GM21825 (cell line): Measurements from ENCODE around the gene TSPAN9.

ENCODE experiments used
- ATAC-seq: cut with Tn5 transposase; IDR thresholded peaks from one replicate; pipeline ENCODE4 v1.9.1; 2021; ENCODE audit warnings: mild to moderate bottlenecking, moderate library complexity; ENCODE audit not compliant: unreplicated experiment

The TSPAN9 gene

GRCh38 chr12:3179731-3180130 is 102.6 kb downstream of the TSPAN9 start:
- ATAC-seq = no peak

GRCh38 chr12:3182426-3182825 is 105.2 kb downstream of the TSPAN9 start:
- no peak for ATAC-seq

DNA sequence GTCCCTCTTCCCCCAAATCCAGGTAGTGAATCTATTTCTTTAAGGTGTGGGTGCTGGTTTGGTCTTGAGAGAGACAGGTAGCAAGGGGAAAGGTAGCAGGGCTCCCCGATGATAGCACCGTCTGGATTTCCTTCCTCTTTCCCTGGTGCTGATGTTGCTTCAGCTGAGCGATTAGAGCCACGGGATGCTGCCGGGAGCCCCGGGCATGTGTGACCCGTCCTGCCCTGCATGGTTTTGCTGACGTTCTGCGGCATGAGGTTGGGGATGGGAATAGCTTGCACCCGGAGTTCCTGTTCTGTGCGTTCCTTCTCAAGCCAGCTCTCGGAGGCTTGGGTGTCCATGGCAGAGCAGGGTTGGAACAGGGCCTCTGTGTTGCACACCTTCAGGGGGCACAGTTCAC is 107.3 kb downstream of the TSPAN9 start:
- ATAC-seq = no peak

DNA sequence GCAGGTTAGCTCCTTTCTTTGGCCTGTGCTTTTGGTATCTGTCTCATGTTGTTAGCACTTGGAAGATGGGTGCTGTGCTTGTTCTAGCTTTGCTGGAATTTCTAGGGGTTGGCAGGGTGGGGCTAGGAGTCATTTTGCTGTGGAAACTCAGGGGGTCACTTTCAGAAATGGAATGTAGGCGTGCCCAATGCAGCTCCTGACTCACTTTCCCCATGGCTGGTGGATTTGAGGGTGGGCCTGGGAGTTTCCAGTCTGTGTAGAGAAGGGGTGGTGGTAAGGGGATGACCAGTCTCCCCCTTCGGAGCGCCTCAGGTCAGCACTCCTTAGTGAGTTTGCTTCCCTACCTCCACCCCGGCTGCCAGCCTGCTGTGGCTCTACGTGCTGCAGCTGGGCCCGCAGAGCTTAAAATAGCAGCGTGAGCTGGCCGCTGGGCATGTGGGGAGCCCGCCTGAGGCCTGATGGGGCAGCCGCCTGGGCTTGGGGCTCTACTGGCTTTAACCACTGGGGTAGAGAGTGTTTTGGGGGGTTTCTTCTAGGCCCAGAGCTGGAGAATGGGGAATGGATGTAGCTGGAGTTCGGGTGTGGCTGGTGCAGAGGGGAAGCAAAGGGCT is 108.2 kb downstream of the TSPAN9 start:
- no peak for ATAC-seq

DNA sequence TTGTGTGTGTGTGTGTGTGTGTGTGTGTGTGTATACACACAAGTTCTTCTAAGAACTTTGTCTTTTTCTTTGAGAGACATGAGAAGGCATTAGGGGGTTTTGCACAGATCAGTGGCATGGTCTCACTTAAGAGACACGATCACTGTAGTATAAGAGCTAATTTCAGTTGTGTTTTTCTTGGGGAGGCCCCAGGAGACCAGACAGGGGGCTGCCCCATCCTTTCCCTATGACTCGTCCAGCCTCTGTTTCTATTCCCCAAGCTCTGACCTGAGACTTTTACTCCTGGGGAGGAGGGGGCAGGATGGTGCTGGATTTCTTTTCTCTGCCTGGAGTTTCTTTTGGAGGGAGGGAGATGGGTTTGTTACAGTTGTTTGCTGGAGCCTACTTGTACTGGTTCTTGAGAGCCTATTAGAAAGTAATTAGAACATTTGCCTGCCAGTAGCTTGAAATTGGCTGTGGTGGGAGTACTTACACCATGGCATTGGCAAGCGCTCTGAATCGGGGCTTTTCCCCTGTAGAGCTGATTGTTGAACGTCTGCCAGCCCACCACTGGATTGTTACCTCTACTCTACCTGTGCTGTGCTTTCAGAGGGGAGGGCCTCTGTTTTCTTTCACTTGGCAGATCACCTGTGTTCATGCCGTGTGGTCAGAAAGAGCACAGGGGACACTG is 109.5 kb downstream of the TSPAN9 start:
- no peak for ATAC-seq

- ATAC-seq = no peak
These were observed 110.9 kb downstream of the TSPAN9 start for GRCh38 chr12:3187846-3188770.

- ATAC-seq = no peak
These were observed 112.1 kb downstream of the TSPAN9 start for GRCh38 chr12:3189282-3189681.

GRCh38 chr12:3190101-3190500 is 112.9 kb downstream of the TSPAN9 start:
- ATAC-seq = no peak

GRCh38 chr12:3191450-3191849 is 114.3 kb downstream of the TSPAN9 start:
- no peak for ATAC-seq

- no peak for ATAC-seq
These were observed 115.0 kb downstream of the TSPAN9 start for GRCh38 chr12:3192221-3192620.

DNA sequence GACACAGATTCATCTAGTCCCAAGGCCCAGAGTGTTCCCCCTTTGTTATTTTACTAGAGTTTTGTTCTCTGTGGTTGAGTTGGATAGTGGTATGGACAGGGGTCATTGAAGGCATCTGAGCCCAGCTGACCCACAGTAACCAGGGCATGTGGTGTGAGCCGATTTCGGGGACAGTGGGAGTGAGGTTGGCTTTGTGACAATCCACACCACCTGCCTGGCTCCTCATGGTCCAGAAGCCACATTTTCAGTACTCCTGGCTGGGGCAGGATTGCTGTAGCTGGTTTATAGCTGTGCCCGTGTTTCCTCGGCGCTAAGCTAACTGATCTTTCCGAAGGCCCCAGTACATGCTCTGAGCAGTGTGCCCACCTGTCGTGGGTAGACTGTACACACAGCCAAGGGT is 116.0 kb downstream of the TSPAN9 start:
- ATAC-seq = no peak

DNA sequence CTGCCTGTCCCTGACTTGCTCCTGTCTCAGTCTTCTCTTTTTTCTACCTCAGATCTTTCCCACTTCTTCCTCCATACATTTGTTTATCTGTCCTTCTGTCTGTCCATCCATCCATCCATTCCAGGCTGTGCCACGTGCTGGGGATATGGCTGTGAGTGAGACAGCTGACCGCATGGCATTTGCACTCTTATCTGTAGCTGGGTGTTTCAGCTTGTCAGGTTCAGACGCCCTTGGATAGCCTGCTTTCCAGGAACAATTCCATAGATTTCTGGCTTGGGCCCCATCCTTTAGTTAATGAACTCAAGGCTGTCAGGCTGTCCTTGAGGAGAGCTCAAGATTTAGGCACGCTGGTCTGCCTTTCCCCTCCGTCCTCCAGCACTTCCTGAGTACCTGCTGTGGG is 116.6 kb downstream of the TSPAN9 start:
- no peak for ATAC-seq

DNA sequence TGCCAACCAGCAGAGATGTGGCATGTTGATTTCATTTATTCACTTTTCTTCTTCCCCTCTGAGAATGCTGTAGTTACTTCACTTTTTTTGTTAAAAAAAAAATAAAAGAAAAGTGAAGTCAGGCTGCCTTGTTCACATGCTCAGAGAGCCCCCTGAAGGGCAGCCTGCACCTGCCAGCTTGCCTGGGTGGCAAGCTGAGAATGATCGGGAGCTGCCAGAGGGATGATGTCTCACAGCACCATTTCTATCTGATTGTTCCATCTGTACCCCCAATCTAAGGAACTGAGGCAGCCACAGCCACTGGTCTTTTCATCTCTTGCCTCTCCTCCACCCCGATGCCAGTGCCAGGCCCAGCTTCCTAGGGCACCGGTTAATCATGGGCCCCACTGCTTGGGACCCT is 118.2 kb downstream of the TSPAN9 start:
- ATAC-seq = no peak

DNA sequence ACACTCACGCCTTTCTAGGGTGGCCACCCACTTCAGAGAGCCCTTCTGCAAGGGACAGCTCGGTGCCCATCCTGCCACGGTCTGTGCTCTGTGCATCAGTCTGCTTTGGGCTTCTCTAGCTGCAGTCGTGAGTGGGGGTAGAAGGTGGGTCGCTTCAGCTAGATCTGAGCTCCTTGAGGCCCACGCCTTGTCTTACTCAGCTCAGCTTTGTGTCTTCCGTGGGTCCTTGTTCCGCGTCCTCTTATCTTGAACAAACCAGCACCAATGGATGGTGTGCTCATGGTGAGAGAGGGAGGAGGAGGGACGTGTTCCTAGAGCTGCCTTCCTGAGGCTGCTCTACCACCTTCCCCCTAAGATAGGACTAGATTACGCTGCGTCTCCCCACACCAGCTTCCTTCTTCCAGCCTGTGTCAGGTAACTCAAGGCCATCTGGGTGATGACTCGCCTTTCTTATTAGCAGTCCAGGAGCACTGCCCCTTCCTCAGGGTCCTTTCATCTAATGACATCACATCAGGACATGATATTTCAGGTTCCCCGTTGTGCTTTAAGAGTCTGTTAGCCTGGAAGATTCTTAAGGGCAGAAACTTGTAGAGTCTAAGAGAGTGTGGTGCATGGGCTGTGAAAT is 118.8 kb downstream of the TSPAN9 start:
- ATAC-seq = no peak

DNA sequence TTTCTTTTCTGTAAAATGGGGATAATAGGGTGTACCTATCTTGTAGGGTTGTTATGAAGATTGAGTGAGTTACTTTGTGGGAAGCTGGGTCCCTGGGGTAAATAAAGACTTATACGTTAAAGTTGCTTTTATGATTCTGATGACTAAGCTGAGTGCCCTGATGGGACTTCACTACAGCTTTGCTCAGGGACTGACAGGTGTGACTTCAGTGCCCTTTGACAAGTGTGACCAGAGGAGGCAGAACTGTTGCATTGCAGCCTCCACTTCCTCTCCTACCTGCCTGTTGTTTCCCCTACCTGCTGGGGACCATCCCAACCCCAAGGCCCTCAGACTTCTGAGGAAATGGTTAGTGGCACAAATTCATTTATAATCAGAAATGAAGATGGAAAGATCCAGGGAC is 119.3 kb downstream of the TSPAN9 start:
- no peak for ATAC-seq

DNA sequence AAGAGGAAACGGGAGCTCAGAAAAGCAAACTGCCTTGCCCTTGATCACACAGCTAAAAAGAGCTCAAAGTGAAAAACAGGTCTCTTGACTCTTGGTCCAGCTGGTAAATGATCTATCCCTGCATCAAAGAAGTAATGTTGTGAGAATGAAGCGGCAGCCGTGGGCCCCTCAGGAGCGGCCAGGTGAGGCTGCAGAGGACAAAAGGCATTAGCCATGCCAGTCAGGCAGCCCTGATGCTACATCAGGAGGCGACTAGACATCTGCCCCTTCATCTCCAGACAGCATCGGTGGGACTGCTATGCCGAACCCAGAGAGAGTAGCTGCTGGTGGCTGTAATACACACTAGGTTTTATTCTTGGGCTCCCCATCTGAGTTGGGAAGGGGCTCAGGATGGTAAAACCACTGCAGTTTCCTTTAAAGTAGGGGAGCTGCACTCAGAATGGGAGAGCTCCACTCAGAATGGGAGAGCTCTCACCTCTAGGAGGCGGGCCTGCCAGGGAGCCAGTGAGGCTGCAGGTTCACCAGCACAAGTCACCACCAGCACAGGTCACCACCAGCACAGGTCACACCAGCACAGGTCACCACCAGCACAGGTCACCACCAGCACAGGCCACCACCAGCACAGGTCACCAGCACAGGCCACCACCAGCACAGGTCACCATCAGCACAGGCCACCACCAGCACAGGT is 120.1 kb downstream of the TSPAN9 start:
- ATAC-seq = no peak

DNA sequence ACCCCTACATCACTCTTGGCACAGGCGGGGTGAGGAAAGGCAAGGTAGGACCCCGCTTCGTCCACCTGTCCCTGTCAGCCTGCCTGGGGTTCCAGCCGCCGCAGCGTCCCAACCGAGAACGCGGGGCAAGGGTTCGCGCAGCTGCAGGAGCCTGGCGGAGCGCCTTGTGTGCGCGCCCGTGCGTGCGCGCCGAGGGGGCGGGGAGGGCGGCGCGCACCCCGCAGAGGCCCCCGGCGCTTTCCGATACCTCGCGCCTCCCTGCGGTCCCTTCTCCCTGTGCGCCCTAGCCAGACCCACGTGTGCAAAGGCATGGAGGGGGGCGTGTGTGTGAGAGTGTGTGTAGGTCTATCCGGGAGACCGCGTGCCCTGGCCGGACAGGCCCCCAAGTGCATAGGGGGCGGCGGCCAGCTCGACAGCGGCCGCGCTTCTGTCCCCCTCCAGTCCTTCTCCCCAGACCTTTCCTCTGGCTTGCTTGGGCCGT is 122.4 kb downstream of the TSPAN9 start:
- ATAC-seq = no peak

DNA sequence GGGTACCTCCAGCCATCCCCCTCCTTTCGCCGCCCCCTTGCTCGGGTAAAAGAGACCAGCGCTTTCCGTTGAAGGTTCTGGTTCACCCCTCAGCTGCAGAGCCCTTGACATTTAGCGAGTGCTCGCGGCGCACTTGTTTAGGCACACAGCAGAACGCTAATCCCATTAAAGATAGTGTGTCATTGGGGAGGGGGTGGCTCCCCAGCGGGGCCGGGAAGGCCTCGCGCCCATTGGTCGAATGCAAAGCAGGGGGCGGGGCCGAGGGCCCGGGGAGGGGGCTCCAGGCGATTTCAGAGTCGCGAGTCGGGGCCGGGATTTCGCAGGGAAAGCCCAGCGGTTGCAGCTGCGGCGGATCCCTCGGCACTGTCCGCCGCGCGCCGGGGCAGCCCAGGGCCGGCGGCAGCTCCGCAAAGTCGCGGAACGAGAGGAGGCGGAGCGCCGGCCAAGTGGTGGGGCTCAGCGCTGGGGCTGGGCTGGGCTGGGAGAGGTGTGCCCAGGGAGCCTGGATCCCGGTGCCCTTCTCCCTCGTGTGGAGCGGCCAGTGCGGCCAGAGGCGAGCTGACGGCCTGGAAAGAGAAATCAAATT is 122.9 kb downstream of the TSPAN9 start:
- ATAC-seq = no peak

GRCh38 chr12:3200814-3201233 is 123.6 kb downstream of the TSPAN9 start:
- no peak for ATAC-seq

DNA sequence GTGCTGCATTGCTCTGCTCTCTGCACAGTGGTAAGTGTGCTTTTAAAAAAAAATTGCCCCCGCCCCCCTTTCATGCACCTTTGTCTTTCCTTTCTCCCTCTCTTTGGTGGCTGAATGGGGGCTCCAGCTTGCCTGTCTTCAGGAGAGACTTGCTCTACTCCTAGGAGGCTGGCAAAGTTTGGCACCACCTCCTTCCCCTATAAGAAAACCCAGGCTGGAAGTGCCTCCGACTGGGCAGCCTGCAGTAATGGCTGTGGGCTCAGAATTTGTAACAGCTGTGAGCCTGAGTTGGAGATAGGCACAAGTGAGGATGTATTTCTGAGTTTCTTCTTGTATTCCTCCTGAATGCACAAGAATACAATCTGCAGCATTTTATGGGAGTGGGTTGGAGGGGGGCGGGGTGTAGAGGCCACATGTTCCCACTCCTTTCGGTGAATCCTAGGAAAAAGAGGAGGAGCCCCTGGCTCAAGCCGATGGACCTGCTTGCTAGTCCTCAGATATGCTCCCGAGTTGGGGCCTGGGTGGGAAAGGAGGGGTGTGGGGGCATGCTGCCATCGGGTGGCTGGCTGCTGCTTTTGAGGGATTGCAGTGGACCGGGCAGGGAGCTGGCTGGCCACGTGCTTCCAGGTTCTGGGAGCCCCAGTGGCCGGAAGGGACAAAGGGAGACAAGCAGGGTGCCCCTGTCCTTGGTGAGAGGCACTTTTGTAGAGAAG is 124.3 kb downstream of the TSPAN9 start:
- no peak for ATAC-seq
